H1 (cell line): ENCODE data around the gene C20orf144. TPM values are rescaled to one million over a fixed set of nuclear protein-coding genes. Genes with fewer than 3 reads are reported as not detected.

Experiments used
- CTCF ChIA-PET: fragments of 300-600 bp; sonication (Branson Sonifier 250); formaldehyde crosslinking; loops from one replicate; lab custom pipeline; 2021; ENCODE audit not compliant: partially characterized antibody; lab: Charles Lee
- POLR2A ChIA-PET: fragments of 300-600 bp; sonication (Branson Sonifier 250); formaldehyde crosslinking; loops from one replicate; lab custom pipeline; 2021; ENCODE audit warnings: inconsistent platforms; ENCODE audit not compliant: partially characterized antibody; lab: Charles Lee
- DNase-seq, 2 experiments: peaks; one replicate each; pipeline versions ENCODE4 v3.0.0 to v3.0.0-alpha.2; 2010 to 2022; ENCODE audit warnings: low spot score in 2 of 2, low read depth in 1 of 2, mixed read lengths in 1 of 2
- FAIRE-seq: peaks from 2 replicates; lab custom pipeline; 2011; peaks lifted over from hg19 to GRCh38; lab: Jason Lieb, UNC
- H2AFZ ChIP-seq: 2 replicates; pipeline ENCODE4 v1.8.1; 2012; ENCODE audit warnings: low read length, inconsistent platforms
- H2AK5ac ChIP-seq: 2 replicates; pipeline ENCODE4 v1.6.1; 2013; ENCODE audit warnings: low read depth, low read length
- H2BK120ac ChIP-seq: replicated peaks from 2 replicates; pipeline ENCODE3; 2013; ENCODE audit warnings: low read depth, low read length, inconsistent platforms
- H2BK12ac ChIP-seq: 2 replicates; pipeline ENCODE4 v1.6.1; 2013; ENCODE audit warnings: low read depth, low read length
- H2BK15ac ChIP-seq: 2 replicates; pipeline ENCODE4 v1.6.1; 2013; ENCODE audit warnings: low read length
- H2BK20ac ChIP-seq: 2 replicates; pipeline ENCODE4 v1.6.1; 2013; ENCODE audit warnings: low read length
- H2BK5ac ChIP-seq: 2 replicates; pipeline ENCODE4 v1.6.1; 2013; ENCODE audit warnings: low read depth, low read length
- H3K14ac ChIP-seq: 2 replicates; pipeline ENCODE4 v1.6.1; 2013; ENCODE audit warnings: inconsistent platforms; ENCODE audit not compliant: insufficient read length
- H3K18ac ChIP-seq: 2 replicates; pipeline ENCODE4 v1.6.1; 2013; ENCODE audit warnings: low read length; ENCODE audit errors: extremely low read depth
- H3K23ac ChIP-seq: 2 replicates; pipeline ENCODE4 v1.6.1; 2013; ENCODE audit warnings: inconsistent platforms; ENCODE audit not compliant: insufficient read length
- H3K23me2 ChIP-seq: 2 replicates; pipeline ENCODE4 v1.6.1; 2013; ENCODE audit warnings: low read depth, low read length
- H3K27ac ChIP-seq: 2 replicates; pipeline ENCODE4 v1.6.1; 2011; ENCODE audit warnings: low read depth, low read length, inconsistent platforms
- H3K27me3 ChIP-seq, 4 experiments: replicated peaks in 1 of 4; 1 replicate in 1 of 4; 2 replicates in 3 of 4; pipeline versions ENCODE4 v1.6.1 to v1.8.1; 2011 to 2013; ENCODE audit warnings: low read length in 3 of 4, mild to moderate bottlenecking in 3 of 4, inconsistent platforms in 2 of 4, mixed read lengths in 2 of 4, moderate library complexity in 1 of 4; ENCODE audit not compliant: control insufficient read depth in 3 of 4, insufficient read depth in 3 of 4; ENCODE audit errors: extremely low read depth in 1 of 4
- H3K36me3 ChIP-seq, 4 experiments: 2 replicates each; pipeline versions ENCODE4 v1.6.1 to v1.8.1; 2011 to 2013; ENCODE audit warnings: mild to moderate bottlenecking in 4 of 4, low read length in 3 of 4, moderate library complexity in 2 of 4, control low read depth in 1 of 4, inconsistent platforms in 1 of 4; ENCODE audit not compliant: insufficient read depth in 4 of 4, control insufficient read depth in 2 of 4
- H3K4ac ChIP-seq: replicated peaks from 2 replicates; pipeline ENCODE3; 2013; ENCODE audit warnings: low read length, low read depth, mixed read lengths, inconsistent platforms; ENCODE audit not compliant: insufficient read length
- H3K4me1 ChIP-seq, 4 experiments: replicated peaks in 1 of 4; 1 replicate in 1 of 4; 2 replicates in 3 of 4; pipeline versions ENCODE4 v1.6.1 to v1.8.1; 2011 to 2013; ENCODE audit warnings: low read length in 3 of 4, inconsistent platforms in 2 of 4, mixed read lengths in 1 of 4; ENCODE audit not compliant: insufficient read depth in 4 of 4, control insufficient read depth in 3 of 4
- H3K4me2 ChIP-seq, 2 experiments: 2 replicates each; pipeline versions ENCODE4 v1.6.1 to v1.8.1; 2011 to 2013; ENCODE audit warnings: low read depth in 2 of 2, low read length in 2 of 2, control low read depth in 1 of 2, inconsistent platforms in 1 of 2, mild to moderate bottlenecking in 1 of 2; ENCODE audit not compliant: insufficient read depth in 1 of 2
- H3K4me3 ChIP-seq, 4 experiments: fragments of 200-600, 300-600 bp in 1 of 4; sonication (generic), shearing (Covaris generic), sonication (Bioruptor Twin) in 1 of 4; 2 replicates each; pipeline versions ENCODE4 v1.5.1 to v1.8.1; 2011 to 2016; ENCODE audit warnings: low read length in 4 of 4, low read depth in 3 of 4, control low read depth in 2 of 4, inconsistent platforms in 2 of 4, mild to moderate bottlenecking in 2 of 4, mixed read lengths in 1 of 4, moderate library complexity in 1 of 4; ENCODE audit not compliant: insufficient read depth in 2 of 4; ENCODE audit errors: extremely low read depth in 1 of 4
- H3K56ac ChIP-seq: replicated peaks from 2 replicates; pipeline ENCODE3; 2013; ENCODE audit warnings: low read depth, mild to moderate bottlenecking, mixed read lengths, low read length, inconsistent platforms; ENCODE audit not compliant: insufficient read length
- H3K79me1 ChIP-seq: 2 replicates; pipeline ENCODE4 v1.6.1; 2013; ENCODE audit warnings: low read depth, low read length, control low read depth
- H3K79me2 ChIP-seq, 2 experiments: 2 replicates each; pipeline versions ENCODE4 v1.6.1 to v1.8.1; 2012 to 2013; ENCODE audit warnings: low read length in 2 of 2, mild to moderate bottlenecking in 2 of 2, inconsistent platforms in 1 of 2; ENCODE audit not compliant: insufficient read depth in 2 of 2, control insufficient read depth in 1 of 2
- H3K9ac ChIP-seq, 4 experiments: replicated peaks in 1 of 4; 1 replicate in 1 of 4; 2 replicates in 3 of 4; pipeline versions ENCODE4 v1.6.1 to v1.8.1; 2011 to 2013; ENCODE audit warnings: low read depth in 3 of 4, low read length in 3 of 4, control low read depth in 2 of 4, mild to moderate bottlenecking in 2 of 4, moderate library complexity in 2 of 4, inconsistent platforms in 1 of 4; ENCODE audit errors: extremely low read depth in 1 of 4
- H3K9me3 ChIP-seq, 2 experiments: 2 replicates each; pipeline versions ENCODE4 v1.6.1 to v1.8.1; 2012 to 2013; ENCODE audit warnings: mild to moderate bottlenecking in 2 of 2, moderate library complexity in 2 of 2, control low read depth in 1 of 2, inconsistent platforms in 1 of 2, low read depth in 1 of 2, low read length in 1 of 2, mixed read lengths in 1 of 2; ENCODE audit not compliant: insufficient read depth in 2 of 2
- H4K20me1 ChIP-seq, 2 experiments: replicated peaks in 1 of 2; 2 replicates each; pipeline versions ENCODE3 to v1.8.1; 2011 to 2013; ENCODE audit warnings: inconsistent platforms in 2 of 2, low read length in 2 of 2, mild to moderate bottlenecking in 1 of 2; ENCODE audit not compliant: insufficient read depth in 2 of 2, control insufficient read depth in 1 of 2
- H4K5ac ChIP-seq: 2 replicates; pipeline ENCODE4 v1.6.1; 2013; ENCODE audit warnings: low read length, low read depth, mixed read lengths, inconsistent platforms; ENCODE audit not compliant: insufficient read length
- H4K8ac ChIP-seq: 2 replicates; pipeline ENCODE4 v1.8.0; 2013; ENCODE audit warnings: mild to moderate bottlenecking, moderate library complexity, low read length, inconsistent platforms; ENCODE audit not compliant: insufficient read depth; ENCODE audit errors: extremely low read depth
- H4K91ac ChIP-seq: replicated peaks from 2 replicates; pipeline ENCODE3; 2013; ENCODE audit warnings: low read length, mixed read lengths, inconsistent platforms; ENCODE audit not compliant: insufficient read length
- ASH2L ChIP-seq: fragments of 200-600, 300-600 bp; sonication (generic); IDR thresholded peaks from one replicate; pipeline ENCODE4 v1.7.1; 2017; ENCODE audit warnings: low read length
- CBX5 ChIP-seq: fragments of 300-800, 300-1000 bp; sonication (generic); IDR thresholded peaks from 2 replicates; pipeline ENCODE4 v1.7.1; 2016; ENCODE audit warnings: antibody characterized with exemption, low read length, low read depth
- CBX8 ChIP-seq: fragments of 300-800, 300-1000 bp; sonication (generic); IDR thresholded peaks from 2 replicates; pipeline ENCODE4 v1.7.1; 2016; ENCODE audit warnings: low read depth, low read length, borderline replicate concordance
- CREB1 ChIP-seq: IDR thresholded peaks from 2 replicates; pipeline ENCODE4 v1.6.1; 2012; ENCODE audit warnings: inconsistent platforms
- MAFK ChIP-seq: IDR thresholded peaks from 2 replicates; pipeline ENCODE4 v1.6.1; 2012; ENCODE audit warnings: low read depth, mild to moderate bottlenecking, improper control_type of control experiment, low read length
- NANOG ChIP-seq: IDR thresholded peaks from 2 replicates; pipeline ENCODE4 v1.6.1; 2011; ENCODE audit warnings: low read length, low read depth, mild to moderate bottlenecking, inconsistent platforms; ENCODE audit not compliant: insufficient read depth, poor library complexity, severe bottlenecking
- POLR2A ChIP-seq, 2 experiments: IDR thresholded peaks; 1 replicate in 1 of 2; 2 replicates in 1 of 2; pipeline ENCODE4 v1.6.1; 2011; ENCODE audit warnings: low read depth in 2 of 2, low read length in 2 of 2, mild to moderate bottlenecking in 2 of 2; ENCODE audit errors: control extremely low read depth in 1 of 2
- POU5F1 ChIP-seq: IDR thresholded peaks from 2 replicates; pipeline ENCODE4 v1.6.1; 2011; ENCODE audit warnings: low read depth, mild to moderate bottlenecking, low read length, moderate library complexity
- RAD21 ChIP-seq, 2 experiments: IDR thresholded peaks in 1 of 2; conservative IDR thresholded peaks in 1 of 2; 2 replicates each; pipeline ENCODE4 v1.6.1; 2011; ENCODE audit warnings: low read depth in 2 of 2, low read length in 2 of 2, improper control_type of control experiment in 1 of 2, inconsistent platforms in 1 of 2, mild to moderate bottlenecking in 1 of 2, moderate library complexity in 1 of 2
- RFX5 ChIP-seq: IDR thresholded peaks from 2 replicates; pipeline ENCODE4 v1.6.1; 2011; ENCODE audit warnings: low read depth, low read length, improper control_type of control experiment, borderline replicate concordance
- SIN3A ChIP-seq, 2 experiments: IDR thresholded peaks in 1 of 2; conservative IDR thresholded peaks in 1 of 2; 2 replicates each; pipeline ENCODE4 v1.6.1; 2011 to 2012; ENCODE audit warnings: low read length in 2 of 2, improper control_type of control experiment in 1 of 2, low read depth in 1 of 2, mild to moderate bottlenecking in 1 of 2
- TAF7 ChIP-seq: optimal IDR thresholded peaks from 2 replicates; pipeline ENCODE3; 2011; ENCODE audit warnings: low read depth, mild to moderate bottlenecking, inconsistent platforms, low read length, moderate library complexity, borderline replicate concordance
- TBP ChIP-seq: IDR thresholded peaks from 2 replicates; pipeline ENCODE4 v1.6.1; 2011; ENCODE audit warnings: low read depth, low read length, improper control_type of control experiment
- YY1 ChIP-seq: IDR thresholded peaks from 2 replicates; pipeline ENCODE4 v1.6.1; 2011; ENCODE audit warnings: low read depth, mild to moderate bottlenecking, low read length
- WGBS, 2 experiments: shearing (Covaris generic) in 1 of 2; methylation state at CpG; one replicate each; pipeline versions ENCODE4 v1.1.6 to v1.1.7; 2013 to 2015; ENCODE audit warnings: low lambda C conversion rate in 2 of 2, mixed read lengths in 2 of 2, inconsistent platforms in 1 of 2, low coverage in 1 of 2, missing lambda C conversion rate in 1 of 2; ENCODE audit not compliant: insufficient replicate concordance in 2 of 2, insufficient coverage in 1 of 2, insufficient read length in 1 of 2; ENCODE audit errors: extremely low coverage in 1 of 2, missing lambda C conversion rate in 1 of 2; 5-methylcytosine and 5-hydroxymethylcytosine counted together
- polyA plus RNA-seq, 7 experiments: library from polyadenylated mRNA; depleted of rRNA in 3 of 7; stranded (reverse) in 5 of 7; unstranded in 2 of 7; fragments of >200 nt in 5 of 7; fragments of 200-250 nt in 2 of 7; gene quantifications; 1 replicate in 5 of 7; 2 replicates in 1 of 7; 4 replicates in 1 of 7; pipeline versions ENCODE4 v1.2.1 to v1.2.3, GENCODE V29; 2011 to 2013; ENCODE audit warnings: missing spikeins in 2 of 7, mixed read lengths in 2 of 7
- total RNA-seq: library from RNA; stranded (reverse); fragmentation: NEBNext Ultra II Directional; extraction: Animal tissue kit (Norgen Biotek cat#: 25700); gene quantifications from 2 replicates; pipeline ENCODE4 v1.2.1, GENCODE V29; 2021

The C20orf144 gene
- total and polyA plus RNA-seq, 2 of the 8 experiments (the other 6 are each of a cell fraction or from before 2014, with no cell fraction given) = 0.21 to 0.24 TPM

DNA sequence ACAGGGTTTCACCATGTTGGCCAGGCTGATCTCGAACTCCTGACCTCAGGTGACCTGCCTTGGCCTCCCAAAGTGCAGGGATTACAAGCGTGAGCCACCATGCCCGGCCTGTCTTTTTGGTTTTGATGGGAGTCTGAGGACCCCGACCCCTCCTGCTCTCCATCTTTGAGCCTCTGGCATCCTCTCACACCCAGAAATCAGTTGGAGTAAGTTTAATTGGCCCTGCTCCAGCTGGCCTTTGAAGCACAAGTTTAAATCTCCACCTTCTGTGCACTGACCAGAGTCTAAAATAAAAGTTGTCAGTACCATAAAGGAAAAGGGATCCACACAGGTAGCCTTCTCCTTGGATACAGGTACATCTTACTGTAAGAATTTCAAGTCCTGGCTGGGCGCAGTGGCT, 15.9 kb upstream of the C20orf144 start:
- Histone ChIP-seq H4K20me1 (peaks cover 0 to 4% of the 10 kb centered on the region in 2 experiments), H3K56ac (no peak overlapping the region), H3K9ac (no peak overlapping the region), H3K36me3 (peaks cover 0 to 14% (median 0%) of the 10 kb centered on the region in 4 experiments; a peak in 2 of 8 replicates), H3K23me2 (peaks cover 2% of the 10 kb centered on the region; the same call in 1 of the 2 replicates), H3K4me1 (no peaks in the 10 kb centered on the region; a peak in 1 of 7 replicates), H4K5ac (no peak overlapping the region), H3K4me2 (no peak overlapping the region), H4K91ac (no peak overlapping the region), H3K18ac (no peak overlapping the region), H2AK5ac (no peak overlapping the region), H3K27me3 (no peaks in the 10 kb centered on the region), H3K79me1 (no peaks in the 10 kb centered on the region), H3K4me3 (no peak overlapping the region), H2BK120ac (no peak overlapping the region), H3K23ac (no peak overlapping the region), H2AFZ (no peak overlapping the region), H3K14ac (no peak overlapping the region), H3K9me3 (no peaks in the 10 kb centered on the region), H4K8ac (no peak overlapping the region), H2BK12ac (no peak overlapping the region), H2BK5ac (no peak overlapping the region), H3K4ac (no peak overlapping the region), H2BK15ac (no peak overlapping the region), H3K79me2 (no peaks in the 10 kb centered on the region), H3K27ac (no peak overlapping the region), H2BK20ac (no peak overlapping the region)
- ChIA-PET POLR2A (no interaction called here), CTCF (interaction anchor here (1.8 kb wide), 1 partner anchor 22 kb away, joined by 6 read pairs; no protein-coding TSS in a partner anchor)
- 77% methylated on average over 5 of the region's 5 CpGs; no CpG with 5 or more reads in 1 of the 2 experiments for WGBS, 2 experiments
- DNase-seq = no peak
- FAIRE-seq = no peak
- no peak for TF ChIP-seq NANOG
- no peak for TF ChIP-seq MAFK
- no peak for TF ChIP-seq TBP
- no peak for TF ChIP-seq TAF7
- TF ChIP-seq POU5F1 = no peak
- no peak for TF ChIP-seq YY1
- TF ChIP-seq SIN3A (conservative IDR thresholded peaks at IDR 0.05 in 1 of 2, IDR thresholded peaks at IDR 0.05 in 1 of 2; ENCODE audit: low read depth in 1 of 2, low read length in 2 of 2) = no peak
- TF ChIP-seq RFX5 = no peak
- TF ChIP-seq CREB1 = no peak
- TF ChIP-seq CBX5 = no peak
- no peak for TF ChIP-seq RAD21 (IDR thresholded peaks at IDR 0.05 in 1 of 2, conservative IDR thresholded peaks at IDR 0.05 in 1 of 2; ENCODE audit: low read depth in 2 of 2, low read length in 2 of 2)
- no peak for TF ChIP-seq POLR2A (IDR thresholded peaks at IDR 0.05; ENCODE audit: control extremely low read depth in 1 of 2, low read depth in 2 of 2, low read length in 2 of 2)
- no peak for TF ChIP-seq ASH2L
- TF ChIP-seq CBX8 = no peak
